T-helper 2 cell treated with Interferon-gamma antibody and Interleukin-4, amounts not matched to agents 100 ng/mL and 5 ng/mL, for 36 hours (primary cell): ENCODE measurements around the gene ABCA4. TPM values are rescaled to one million over a fixed set of nuclear protein-coding genes. Genes with fewer than 3 reads are reported as not detected.

Source experiments
- intact Hi-C: fragments of 100-400 bp; cut with micrococcal nuclease; formaldehyde crosslinking; loops from one replicate; pipeline ENCODE4 v1.15.1; 2023
- total RNA-seq: library from RNA; stranded (reverse); gene quantifications from 2 replicates; pipeline ENCODE4 v1.2.3, GENCODE V29; 2022

The ABCA4 gene
- total RNA-seq, 1 donor from 2014 or later: not detected

- intact Hi-C loops: no loop called here
Observed at GRCh38 chr1:94104776-94105580, 16.0 kb downstream of the ABCA4 start.

- intact Hi-C loops: no loop called here
Observed at GRCh38 chr1:94104127-94104684, 16.7 kb downstream of the ABCA4 start.

GRCh38 chr1:94103608-94104007 lies 17.3 kb downstream of the ABCA4 start:
- intact Hi-C loops: no loop called here

GRCh38 chr1:94101613-94102525 lies 19.1 kb downstream of the ABCA4 start:
- intact Hi-C loops: no loop called here

GRCh38 chr1:94100785-94101612 lies 19.9 kb downstream of the ABCA4 start:
- intact Hi-C loops: no loop called here

GRCh38 chr1:94100129-94100784 lies 20.7 kb downstream of the ABCA4 start:
- intact Hi-C loops: no loop called here

GRCh38 chr1:94099303-94099702 lies 21.6 kb downstream of the ABCA4 start:
- intact Hi-C loops: no loop called here

GRCh38 chr1:94098585-94099111 lies 22.3 kb downstream of the ABCA4 start:
- intact Hi-C loops: no loop called here

GRCh38 chr1:94096797-94097549 lies 24.0 kb downstream of the ABCA4 start:
- intact Hi-C loops: no loop called here

GRCh38 chr1:94095744-94096469 lies 25.0 kb downstream of the ABCA4 start:
- intact Hi-C loops: no loop called here

- intact Hi-C loops: no loop called here
Observed at GRCh38 chr1:94095112-94095637, 25.8 kb downstream of the ABCA4 start.

- intact Hi-C loops: no loop called here
Observed at GRCh38 chr1:94094469-94095111, 26.4 kb downstream of the ABCA4 start.

GRCh38 chr1:94093996-94094395 lies 27.0 kb downstream of the ABCA4 start:
- intact Hi-C loops: no loop called here

- intact Hi-C loops: no loop called here
Observed at GRCh38 chr1:94093396-94093795, 27.6 kb downstream of the ABCA4 start.

GRCh38 chr1:94092210-94092613 lies 28.7 kb downstream of the ABCA4 start:
- intact Hi-C loops: no loop called here

- intact Hi-C loops: no loop called here
Observed at GRCh38 chr1:94090761-94091160, 30.2 kb downstream of the ABCA4 start.

- intact Hi-C loops: no loop called here
Observed at GRCh38 chr1:94087193-94087592, 33.8 kb downstream of the ABCA4 start.

GRCh38 chr1:94084547-94084946 lies 36.4 kb downstream of the ABCA4 start:
- intact Hi-C loops: no loop called here
